T-helper 9 cell (primary cell): Measurements from ENCODE around the gene ARMC2.
"Not testable (repeated sequence)": the region's sequence is repeated elsewhere in the genome, so short reads cannot be mapped to it uniquely, and the experiment has no call there.

Experiments
- DNase-seq: peaks from one replicate; pipeline ENCODE4 v3.0.0-alpha.2; 2020
- total RNA-seq, 2 donors: gene quantifications; one replicate each; lab custom pipeline; 2026; lab: John Stamatoyannopoulos, UW

The ARMC2 gene
- 4.8 to 7.5 reads per million in 2 donors for total RNA-seq

DNA sequence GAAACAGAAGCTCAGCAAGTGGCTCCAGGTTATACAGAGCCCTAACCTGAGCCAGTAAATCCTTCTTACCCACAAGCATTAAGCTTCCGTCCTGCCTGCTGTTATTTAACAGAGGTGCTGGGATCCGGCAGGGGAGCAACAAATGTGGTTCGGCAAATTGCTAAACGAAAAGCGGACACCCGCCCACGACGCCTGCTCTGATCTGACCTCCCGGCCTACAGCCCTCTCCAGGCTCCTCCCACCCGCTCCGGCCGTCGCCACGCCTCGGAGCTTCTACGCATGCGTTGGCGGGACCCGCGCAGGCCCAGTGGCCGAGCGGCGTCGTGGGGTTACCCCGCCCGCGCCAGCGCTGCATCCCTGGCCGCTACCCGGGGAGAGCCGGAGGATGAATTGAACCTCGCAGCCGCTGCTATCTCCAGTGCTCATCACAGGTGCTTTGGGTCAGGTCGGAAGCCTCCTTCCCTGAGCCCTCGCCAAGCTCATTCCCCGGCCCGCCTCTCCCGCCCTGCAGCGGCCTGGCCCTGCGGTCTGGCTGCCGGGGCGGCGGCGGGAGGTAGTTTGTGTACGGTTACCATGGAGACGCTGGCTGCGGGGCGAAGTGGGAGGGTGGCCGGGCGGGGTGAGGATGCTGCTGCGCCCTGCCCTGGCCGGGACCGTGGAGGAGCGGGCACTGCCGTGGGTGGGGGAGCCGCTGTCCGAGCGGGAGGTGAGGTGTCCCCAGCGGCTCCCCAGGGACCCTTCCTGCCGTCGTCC lies at the start of gene ARMC2:
TSS of gene ARMC2 (plus strand) at position 307 of the 753 bp plus-strand sequence. CDS start 5,846 bp downstream, outside the sequence.
- peak; percentile 77 for DNase-seq

GRCh38 chr6:108798670-108799353 lies 49.4 kb upstream of the ARMC2 start:
- peak; percentile 34 for DNase-seq

- no peak for DNase-seq
These were observed 48.9 kb upstream of the ARMC2 start for GRCh38 chr6:108799354-108799717.

DNA sequence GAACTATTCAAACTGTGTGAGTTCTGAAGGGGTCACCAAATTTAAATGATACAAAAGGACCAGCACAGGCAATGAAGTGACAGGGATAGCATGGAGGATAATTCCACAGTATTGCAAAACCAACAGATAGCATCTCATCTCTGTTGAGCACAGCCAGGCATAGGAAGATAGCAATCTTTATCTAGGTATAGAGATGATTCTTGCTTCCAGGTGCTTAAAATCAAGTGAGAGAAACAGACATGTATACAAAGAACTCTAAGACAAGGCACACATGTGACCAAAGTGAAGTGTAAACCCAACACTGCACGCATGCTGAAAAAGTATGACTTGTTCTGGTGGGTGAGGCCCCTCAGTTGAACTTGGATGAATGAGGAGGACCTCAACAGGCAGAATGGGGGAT lies 48.4 kb upstream of the ARMC2 start:
- no peak for DNase-seq

DNA sequence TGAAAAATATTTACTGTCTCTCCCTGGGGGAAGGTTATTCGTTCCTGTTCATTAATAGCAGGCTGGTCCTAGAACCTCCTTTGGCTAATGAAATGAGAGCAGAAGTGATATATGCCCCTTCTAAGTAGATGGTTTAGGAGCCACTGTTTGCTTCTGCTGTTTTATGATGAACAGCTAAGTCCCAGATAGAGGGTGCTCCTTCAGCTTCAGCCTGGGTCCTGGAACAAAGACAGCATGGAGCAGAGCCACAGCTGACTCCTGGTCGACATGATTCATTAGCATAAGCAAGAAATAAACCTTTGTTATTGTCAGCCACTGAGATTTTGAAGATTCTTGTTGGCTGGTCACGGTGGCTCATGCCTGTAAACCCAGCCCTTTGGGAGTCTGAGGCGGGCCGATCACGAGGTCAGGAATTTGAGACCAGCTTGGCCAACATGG lies 47.8 kb upstream of the ARMC2 start:
- no peak for DNase-seq

- DNase-seq, result no peak
These were observed 46.9 kb upstream of the ARMC2 start for GRCh38 chr6:108801366-108801765.

GRCh38 chr6:108803982-108804490 lies 44.2 kb upstream of the ARMC2 start:
- DNase-seq, result no peak

DNA sequence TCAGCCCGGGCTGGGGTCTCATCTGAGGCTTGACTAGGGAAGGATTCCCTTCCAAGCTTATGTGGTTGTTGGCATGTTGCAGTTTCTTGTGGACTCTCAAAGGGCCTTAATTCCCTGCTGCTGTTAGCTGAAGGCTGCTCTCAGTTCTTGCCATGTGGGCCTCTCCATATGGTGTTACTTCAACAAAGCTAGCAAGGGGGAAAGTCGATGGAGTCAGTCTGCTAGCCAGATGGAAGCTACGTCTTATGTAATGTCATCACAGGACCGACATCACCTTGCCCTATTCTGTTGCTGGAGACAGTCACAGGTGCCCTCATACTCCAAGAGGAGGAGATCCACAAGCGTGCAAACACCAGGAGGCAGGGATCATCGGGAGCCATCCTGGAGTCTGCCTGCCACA lies 43.3 kb upstream of the ARMC2 start:
- DNase-seq, result no peak

- DNase-seq, result no peak
These were observed 42.5 kb upstream of the ARMC2 start for GRCh38 chr6:108805611-108806167.

GRCh38 chr6:108806171-108806570 lies 42.1 kb upstream of the ARMC2 start:
- DNase-seq, result no peak

DNA sequence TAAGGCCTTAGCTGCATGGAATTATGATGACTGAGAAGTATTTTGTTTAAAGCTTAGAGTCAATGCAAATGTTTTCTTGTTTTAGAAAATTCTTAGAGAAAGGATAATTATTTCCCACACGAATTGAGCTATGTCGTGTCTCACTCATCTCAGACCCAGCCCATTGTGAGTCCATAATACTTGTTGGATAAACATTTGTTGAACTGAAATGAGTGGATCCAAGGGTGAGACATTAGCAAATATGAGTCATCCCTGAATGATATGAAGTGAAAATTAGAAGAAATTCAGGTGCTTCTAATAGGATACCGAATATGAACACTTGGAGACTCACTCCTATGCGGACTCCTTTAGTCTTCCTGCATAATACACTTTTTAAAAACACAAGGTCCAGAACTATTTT lies 41.6 kb upstream of the ARMC2 start:
- no peak for DNase-seq

DNA sequence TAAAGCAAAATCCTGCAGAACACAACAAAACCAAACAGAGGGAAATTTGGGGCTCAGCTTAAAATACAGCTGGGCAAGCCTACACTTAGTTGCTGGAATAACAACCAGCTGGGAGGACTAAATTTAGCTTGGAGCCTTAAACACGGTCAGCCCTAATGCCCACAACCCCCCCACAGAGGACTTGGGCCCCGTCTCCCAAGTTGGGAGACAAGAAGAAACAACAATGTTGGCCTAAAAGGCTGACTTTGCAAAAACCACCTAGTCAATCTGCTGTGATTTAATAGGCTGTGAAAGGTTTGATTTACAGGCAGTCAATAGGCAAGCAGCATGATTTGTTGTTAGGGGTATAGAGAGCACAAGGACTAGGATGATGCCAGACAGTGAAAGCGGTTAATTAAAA lies 40.3 kb upstream of the ARMC2 start:
- DNase-seq, result no peak

GRCh38 chr6:108809211-108809610 lies 39.0 kb upstream of the ARMC2 start:
- DNase-seq, result no peak

- no peak for DNase-seq
These were observed 38.1 kb upstream of the ARMC2 start for GRCh38 chr6:108810057-108810643.

GRCh38 chr6:108811490-108811889 lies 36.7 kb upstream of the ARMC2 start:
- no peak for DNase-seq

- DNase-seq, result not testable (repeated sequence)
These were observed 35.0 kb upstream of the ARMC2 start for GRCh38 chr6:108813218-108813617.

DNA sequence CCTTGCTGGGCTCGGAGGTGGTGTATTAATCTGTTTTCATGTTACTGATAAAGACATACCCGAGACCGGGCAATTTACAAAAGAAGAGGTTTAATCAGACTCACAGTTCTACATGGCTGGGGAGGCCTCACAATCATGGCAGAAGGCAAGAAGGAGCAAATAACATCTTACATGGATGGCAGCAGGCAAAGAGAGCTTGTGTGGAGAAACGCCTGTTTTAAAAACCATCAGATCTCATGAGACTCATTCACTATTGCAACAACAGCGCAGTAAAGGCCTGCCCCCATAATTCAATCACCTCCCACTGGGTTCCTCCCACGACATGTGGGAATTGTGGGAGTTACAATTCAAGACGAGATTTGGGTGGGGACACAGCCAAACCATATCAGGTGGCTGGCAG lies 30.9 kb upstream of the ARMC2 start:
- not testable (repeated sequence) for DNase-seq

GRCh38 chr6:108820006-108820405 lies 28.2 kb upstream of the ARMC2 start:
- no peak for DNase-seq

- DNase-seq, result no peak
These were observed 25.8 kb upstream of the ARMC2 start for GRCh38 chr6:108822401-108822800.

GRCh38 chr6:108825326-108825725 lies 22.9 kb upstream of the ARMC2 start:
- no peak for DNase-seq

DNA sequence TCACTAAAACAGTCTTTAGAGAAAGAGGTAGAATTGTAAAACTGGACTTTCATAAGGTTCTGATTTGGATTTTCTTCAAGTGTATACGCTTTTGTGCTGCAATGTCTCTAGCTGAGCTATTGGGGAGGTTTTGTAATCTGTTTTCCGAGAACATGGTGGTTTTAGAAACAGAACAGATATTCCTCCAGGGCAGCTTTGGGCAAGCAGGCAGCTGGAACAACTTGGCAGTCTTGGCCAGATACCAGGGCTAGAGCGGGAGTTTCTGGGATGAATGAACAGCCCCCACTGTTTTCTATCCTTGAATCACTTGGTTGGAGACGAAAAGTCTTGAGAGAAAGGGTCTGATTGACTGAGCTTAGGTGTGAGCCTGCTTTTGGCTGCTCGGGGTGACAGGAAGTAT lies 17.1 kb upstream of the ARMC2 start:
- no peak for DNase-seq

DNA sequence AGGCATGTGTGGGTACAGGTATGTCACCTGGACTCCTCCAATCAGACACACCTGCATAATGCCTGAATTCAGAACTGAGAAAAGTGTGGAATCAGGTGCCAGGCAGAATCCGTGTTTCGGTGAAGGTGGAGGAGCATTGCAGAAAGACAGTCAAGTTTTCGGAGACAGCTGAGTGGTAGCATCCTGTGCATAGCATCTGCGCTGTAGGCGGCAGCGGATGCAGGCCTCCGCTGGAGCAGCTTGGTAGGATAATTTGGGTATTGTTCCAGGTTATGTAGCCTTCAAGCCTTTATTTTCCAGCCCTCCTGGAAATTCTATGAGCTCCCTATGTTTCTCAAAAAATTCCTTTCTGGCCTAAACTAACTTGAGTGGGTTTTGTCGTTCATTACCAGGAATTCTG lies 15.5 kb upstream of the ARMC2 start:
- no peak for DNase-seq

- peak; percentile 80 for DNase-seq
These were observed 12.9 kb upstream of the ARMC2 start for GRCh38 chr6:108835218-108835850.
